GM18870 (cell line): Measurements from ENCODE around the gene NBAS.
"Not testable (repeated sequence)": the region's sequence is repeated elsewhere in the genome, so short reads cannot be mapped to it uniquely, and the experiment has no call there.

Source experiments
- ATAC-seq: cut with Tn5 transposase; IDR thresholded peaks from one replicate; pipeline ENCODE4 v1.9.1; 2021; ENCODE audit warnings: moderate library complexity; ENCODE audit not compliant: unreplicated experiment

NBAS gene

DNA sequence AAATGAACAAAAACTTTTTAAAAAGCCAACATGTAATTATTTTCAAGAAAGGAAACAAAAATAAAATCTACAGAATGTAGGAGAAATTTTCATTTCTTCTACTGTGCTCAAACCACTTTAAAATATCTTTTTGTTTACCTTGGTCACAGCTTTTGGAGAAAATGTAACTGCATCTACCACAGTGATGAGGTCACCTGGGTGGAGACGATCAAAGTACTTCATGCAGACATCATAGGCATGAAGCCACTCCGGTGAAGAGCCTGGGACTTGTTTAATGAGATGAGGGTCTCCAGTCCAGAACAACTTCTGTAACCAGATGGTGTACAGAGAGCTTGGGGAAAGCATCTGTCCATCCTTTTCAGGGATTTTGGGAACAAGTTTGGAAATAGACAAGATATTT lies 285.8 kb downstream of the NBAS start:
- ATAC-seq: no peak

- no peak for ATAC-seq
Observed at GRCh38 chr2:15273452-15273851, 287.7 kb downstream of the NBAS start.

GRCh38 chr2:15272942-15273341 lies 288.2 kb downstream of the NBAS start:
- ATAC-seq: no peak

DNA sequence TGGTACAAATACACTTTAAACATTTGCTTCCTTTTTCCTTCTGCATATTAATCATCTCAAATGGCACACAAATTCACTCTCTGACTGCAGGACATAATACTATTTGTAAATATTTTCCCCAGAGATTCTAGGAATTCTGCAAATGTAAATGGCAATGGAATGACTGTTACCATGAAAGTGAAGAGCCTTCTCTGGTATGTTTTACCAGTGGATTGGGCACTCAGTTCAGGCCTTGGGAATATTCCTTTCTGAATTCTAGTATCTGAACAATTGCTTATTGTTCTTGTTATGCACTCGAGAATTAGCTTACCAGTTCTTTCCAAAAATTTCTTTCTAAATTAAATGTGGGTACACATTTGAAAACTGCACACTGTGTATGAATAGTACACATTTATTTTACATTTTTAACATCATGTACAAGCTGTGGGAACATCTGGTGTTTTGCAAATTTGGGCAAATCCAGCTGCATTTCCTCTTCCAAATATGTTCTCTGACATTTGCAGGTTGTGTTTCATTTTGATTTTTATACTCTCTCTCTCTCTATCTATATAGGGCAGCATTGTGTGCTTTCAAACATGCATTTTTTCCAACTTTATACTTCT lies 289.1 kb downstream of the NBAS start:
- ATAC-seq: no peak

DNA sequence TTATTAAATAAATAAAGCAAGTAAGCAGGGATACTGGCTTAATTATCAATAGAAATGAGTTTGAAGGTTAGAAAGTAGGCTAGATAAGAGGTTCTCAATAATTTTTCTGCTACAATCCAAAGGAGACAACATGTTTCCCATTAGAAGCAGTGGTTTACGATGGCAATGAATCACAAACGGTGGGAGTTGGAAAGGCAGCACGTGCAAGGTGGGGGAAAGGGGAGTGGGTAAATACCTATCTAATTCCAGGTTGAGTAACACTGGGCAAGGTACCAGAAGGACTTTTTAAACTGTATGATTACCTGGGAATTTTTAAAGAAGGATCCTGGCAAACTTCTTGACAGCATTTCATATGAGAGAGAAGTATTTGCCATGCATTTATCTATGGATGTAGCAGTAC lies 289.9 kb downstream of the NBAS start:
- ATAC-seq: no peak

DNA sequence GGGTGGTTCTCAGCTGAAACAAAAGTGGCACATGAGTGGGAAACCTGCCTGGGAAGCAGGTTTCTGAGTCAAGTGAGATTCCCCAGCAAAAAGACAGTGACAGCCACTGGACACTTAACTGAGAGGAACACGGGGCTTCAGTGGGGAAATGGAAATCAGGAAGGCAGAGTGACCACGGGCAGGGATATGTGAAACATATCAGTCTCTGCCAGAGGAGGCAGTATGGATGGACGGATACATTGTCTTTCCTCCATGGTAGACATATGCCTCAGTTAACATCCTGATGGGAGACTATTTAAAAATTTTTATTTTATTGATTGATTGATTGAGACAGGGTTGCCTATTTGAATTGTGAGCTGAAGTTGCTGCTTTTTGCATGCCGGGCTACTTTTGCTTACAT lies 292.1 kb downstream of the NBAS start:
- no peak for ATAC-seq

- ATAC-seq: no peak
Observed at GRCh38 chr2:15265889-15266288, 295.2 kb downstream of the NBAS start.

DNA sequence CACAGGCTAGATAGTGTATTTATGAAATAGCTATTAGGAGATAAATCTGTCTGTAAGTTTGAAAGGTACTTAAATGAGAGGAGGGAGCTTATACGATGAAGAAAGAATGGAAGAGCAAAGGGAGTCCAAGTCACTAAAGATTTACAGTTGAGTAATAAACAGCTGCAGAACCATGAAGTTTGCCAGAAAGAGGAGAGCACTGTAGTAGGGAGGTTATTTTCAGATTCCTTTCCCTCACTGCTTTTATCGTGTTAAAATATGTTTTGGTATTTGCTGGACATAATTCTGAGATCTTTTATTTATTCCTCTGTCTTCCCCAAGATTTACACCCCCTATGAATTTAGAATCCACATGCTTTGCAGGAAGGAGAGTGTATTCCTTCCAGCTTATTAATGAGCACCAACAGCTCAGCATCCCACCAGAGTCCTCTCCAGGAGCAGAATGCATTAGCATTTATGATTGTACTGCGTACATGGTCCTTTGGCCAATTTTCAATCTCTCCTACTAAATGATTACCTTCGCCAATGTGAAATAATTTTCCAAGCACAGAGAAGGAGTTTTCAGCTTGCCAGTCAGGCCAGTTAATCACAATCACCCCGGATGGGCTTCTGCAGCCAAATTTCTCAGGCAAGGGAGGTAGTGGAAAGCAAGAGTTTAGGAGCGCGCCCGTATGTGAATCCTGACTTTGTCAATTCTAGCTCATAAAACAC lies 297.0 kb downstream of the NBAS start:
- no peak for ATAC-seq

DNA sequence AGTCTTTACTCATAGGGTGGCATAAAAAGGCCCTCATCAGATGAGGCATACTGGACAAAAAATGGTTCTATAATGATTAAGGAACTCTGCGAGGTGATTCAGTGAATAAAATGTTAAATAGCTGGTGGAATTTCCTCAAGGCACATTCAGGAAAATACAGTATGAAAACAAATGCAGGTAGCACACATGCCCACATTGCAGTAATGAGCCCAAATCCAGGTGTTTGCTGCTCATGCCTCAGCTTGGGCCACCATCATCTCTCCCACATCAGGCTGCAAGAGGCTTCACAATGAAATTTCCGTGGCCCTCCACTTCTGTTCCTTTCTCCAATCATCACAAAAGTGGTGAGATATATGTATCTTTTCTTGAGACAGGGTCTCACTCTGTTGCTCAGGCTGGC lies 298.3 kb downstream of the NBAS start:
- no peak for ATAC-seq

DNA sequence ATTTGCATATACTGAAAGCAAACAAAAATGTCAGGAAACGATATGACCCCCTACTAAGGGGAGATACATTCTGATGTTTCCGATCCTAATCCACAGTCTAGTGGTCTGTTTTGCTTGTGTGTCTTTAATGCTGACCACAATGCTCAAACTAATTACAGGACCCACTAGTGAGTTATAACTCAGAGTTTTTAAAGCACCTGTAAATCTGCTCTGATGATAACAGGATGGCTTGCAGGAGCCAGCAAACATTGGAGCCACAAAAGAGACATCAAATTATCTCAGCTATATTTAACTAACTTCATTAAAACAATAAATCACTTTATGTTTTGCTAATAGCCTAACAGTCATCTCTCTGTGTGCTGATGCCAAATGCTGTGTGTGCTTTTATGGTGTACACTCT lies 300.3 kb downstream of the NBAS start:
- ATAC-seq: no peak

GRCh38 chr2:15260196-15260595 lies 300.9 kb downstream of the NBAS start:
- no peak for ATAC-seq

GRCh38 chr2:15259356-15259756 lies 301.8 kb downstream of the NBAS start:
- no peak for ATAC-seq

DNA sequence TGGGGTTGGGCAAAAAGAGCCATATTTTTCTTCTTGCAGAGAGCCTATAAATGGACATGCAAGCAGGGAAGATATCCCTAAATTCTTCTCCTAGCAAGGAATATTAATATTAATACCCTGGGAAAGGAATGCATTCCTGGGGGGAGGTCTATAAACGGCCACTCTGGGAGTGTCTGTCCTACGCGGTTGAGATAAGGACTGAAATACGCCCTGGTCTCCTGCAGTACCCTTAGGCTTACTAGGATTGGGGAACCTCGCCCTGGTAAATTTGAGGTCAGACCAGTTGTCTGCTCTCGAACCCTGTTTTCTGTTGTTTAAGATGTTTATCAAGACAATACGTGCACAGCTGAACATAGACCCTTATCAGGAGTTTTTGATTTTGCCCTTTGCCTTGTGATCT lies 302.7 kb downstream of the NBAS start:
- ATAC-seq: not testable (repeated sequence)

DNA sequence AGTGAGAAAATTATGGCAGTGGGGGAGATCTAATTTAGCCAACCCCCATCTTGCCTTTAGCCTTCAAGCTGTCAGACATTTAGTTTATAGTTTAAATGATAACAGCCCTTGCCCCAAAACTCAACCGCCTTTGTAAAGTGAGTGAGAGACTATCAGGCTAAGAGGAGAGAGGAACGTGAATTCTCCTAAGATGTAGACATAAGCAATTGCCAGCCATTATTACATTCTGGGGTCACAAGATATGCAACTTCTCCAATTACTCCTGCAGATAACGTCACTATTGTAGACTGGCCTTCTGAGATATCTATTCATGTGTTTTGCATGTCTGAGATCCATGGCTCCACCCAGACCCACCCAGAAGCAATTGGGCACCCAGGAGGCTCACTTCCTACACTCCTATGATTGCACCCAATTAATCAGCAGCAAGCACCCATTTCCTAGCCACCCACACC lies 307.3 kb downstream of the NBAS start:
- no peak for ATAC-seq

- ATAC-seq: no peak
Observed at GRCh38 chr2:15253247-15253646, 307.9 kb downstream of the NBAS start.

GRCh38 chr2:15251753-15252152 lies 309.4 kb downstream of the NBAS start:
- ATAC-seq: no peak

DNA sequence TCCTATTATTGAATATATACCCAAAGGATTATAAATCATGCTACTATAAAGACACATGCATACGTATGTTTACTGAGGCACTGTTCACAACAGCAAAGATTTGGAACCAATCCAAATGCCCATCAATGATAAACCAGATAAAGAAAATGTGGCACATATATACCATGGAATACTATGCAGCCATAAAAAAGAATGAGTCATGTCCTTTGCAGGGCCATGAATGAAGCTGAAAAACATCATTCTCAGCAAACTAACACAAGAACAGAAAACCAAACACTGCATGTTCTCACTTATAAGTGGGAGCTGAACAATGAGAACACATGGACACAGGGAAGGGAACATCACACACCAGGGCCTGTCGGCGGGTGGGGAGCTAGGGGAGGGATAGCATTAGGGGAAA lies 310.2 kb downstream of the NBAS start:
- ATAC-seq: not testable (repeated sequence)

GRCh38 chr2:15246870-15247269 lies 314.3 kb downstream of the NBAS start:
- ATAC-seq: no peak

- no peak for ATAC-seq
Observed at GRCh38 chr2:15243762-15244161, 317.4 kb downstream of the NBAS start.

DNA sequence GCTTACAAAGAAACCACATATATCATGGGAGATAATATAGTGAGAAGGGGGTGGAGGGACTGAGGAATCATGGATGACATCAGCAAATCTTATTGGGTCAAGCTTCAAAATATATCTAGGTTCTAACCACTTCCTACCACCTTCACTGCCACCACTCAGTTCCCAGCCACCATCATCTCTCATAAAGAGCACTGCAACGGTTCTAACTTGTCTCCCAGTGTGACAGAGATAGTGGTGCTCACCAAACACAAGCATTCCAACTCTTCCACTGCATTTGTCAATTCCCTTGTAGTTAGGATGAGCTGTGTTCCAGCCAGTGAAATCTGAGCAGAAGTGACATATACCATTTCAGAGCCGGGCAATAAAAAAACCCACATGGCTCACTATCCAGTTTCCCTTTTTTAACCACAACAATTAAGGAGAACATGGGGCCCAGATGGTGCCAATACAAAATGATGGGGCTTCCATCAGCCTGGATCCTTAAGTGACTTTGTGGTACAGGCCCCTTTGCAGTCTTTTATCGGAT lies 318.1 kb downstream of the NBAS start:
- no peak for ATAC-seq

DNA sequence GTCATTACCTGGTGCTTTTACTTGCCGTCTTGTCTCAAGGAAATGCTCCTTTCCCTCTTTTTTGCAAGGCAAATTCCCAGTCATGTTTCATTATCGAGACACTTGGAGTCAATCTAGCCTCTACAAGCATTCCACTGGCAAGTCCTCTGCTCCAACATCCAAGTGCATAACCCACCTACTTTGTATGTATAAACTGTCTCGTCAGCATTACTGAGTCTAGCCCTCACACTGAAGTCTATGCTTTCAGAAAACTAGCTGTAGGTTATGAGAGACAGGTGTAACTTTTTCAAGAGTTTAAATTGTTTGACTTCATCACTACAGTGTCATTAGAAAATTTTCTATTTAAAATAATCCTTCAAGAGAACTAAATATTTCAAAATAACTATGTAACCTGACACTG lies 319.2 kb downstream of the NBAS start:
- ATAC-seq: no peak

DNA sequence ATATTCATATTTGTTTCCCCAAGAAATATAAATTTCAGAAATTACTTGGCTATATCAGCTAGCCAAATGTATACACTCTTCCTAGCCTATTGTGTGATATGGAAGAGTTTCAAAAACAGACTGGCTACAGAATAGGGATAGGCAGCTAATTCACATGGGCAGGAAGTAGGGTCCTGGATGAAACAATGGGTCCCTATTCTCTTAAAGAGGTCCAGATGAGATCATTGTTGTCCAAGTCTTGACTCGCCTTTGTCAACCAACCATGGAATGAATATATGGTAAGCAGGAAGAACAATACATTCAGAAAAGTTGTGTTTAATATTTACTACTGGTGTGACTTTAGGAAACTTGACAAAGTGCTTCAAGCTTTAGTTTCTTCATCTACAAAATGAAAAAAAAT lies 319.9 kb downstream of the NBAS start:
- ATAC-seq: no peak

DNA sequence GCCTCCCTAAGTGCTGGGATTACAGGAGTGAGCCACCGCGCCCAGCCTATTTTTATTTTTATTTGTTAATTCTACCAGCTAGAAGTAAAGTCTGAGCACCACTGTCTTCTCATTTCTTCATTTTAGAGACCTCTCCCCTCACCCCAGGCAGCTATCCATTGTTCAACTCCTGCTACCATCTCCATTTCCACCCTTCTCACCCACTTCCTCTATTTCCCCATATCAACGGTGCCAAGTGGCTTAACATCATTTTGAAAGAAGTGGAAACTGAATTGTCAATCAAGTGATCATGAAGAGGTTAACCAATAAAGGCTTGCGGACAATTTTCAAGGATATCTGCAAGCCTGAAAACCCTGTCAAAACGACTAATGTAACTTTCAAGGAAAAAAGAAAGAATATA lies 323.1 kb downstream of the NBAS start:
- no peak for ATAC-seq
